A172 (cell line): ENCODE measurements around the gene BCAS4. TPM values are rescaled to one million over a fixed set of nuclear protein-coding genes. Genes with fewer than 3 reads are reported as not detected.

ENCODE experiments used
- DNase-seq: peaks from one replicate; pipeline ENCODE4 v3.0.0-alpha.2; 2015; ENCODE audit warnings: low spot score
- total RNA-seq: library from RNA; depleted of rRNA; stranded (reverse); fragments of >200 nt; shearing (Covaris generic); gene quantifications from 2 replicates; pipeline ENCODE4 v1.2.3, GENCODE V29; 2014; rRNA removed

BCAS4 gene
- total RNA-seq, 1 experiment from 2014 or later: 21.4 TPM

- no peak for DNase-seq
Observed at GRCh38 chr20:50909413-50909812, 114.6 kb downstream of the BCAS4 start.

GRCh38 chr20:50911030-50911429 is 116.2 kb downstream of the BCAS4 start:
- DNase-seq: no peak

- DNase-seq: no peak
Observed at GRCh38 chr20:50911716-50912115, 116.9 kb downstream of the BCAS4 start.

GRCh38 chr20:50913690-50914375 is 119.0 kb downstream of the BCAS4 start:
- DNase-seq: peak; percentile 65

GRCh38 chr20:50915424-50915823 is 120.6 kb downstream of the BCAS4 start:
- DNase-seq: no peak

GRCh38 chr20:50916257-50916656 is 121.4 kb downstream of the BCAS4 start:
- DNase-seq: peak; percentile 59

GRCh38 chr20:50916934-50917333 is 122.1 kb downstream of the BCAS4 start:
- no peak for DNase-seq

- no peak for DNase-seq
Observed at GRCh38 chr20:50918403-50918802, 123.5 kb downstream of the BCAS4 start.

- DNase-seq: peak; percentile 32
Observed at GRCh38 chr20:50919567-50919966, 124.7 kb downstream of the BCAS4 start.

GRCh38 chr20:50920997-50921396 is 126.1 kb downstream of the BCAS4 start:
- DNase-seq: no peak

- DNase-seq: no peak
Observed at GRCh38 chr20:50921803-50922501, 127.1 kb downstream of the BCAS4 start.

GRCh38 chr20:50924261-50924920 is 129.5 kb downstream of the BCAS4 start:
- no peak for DNase-seq

GRCh38 chr20:50926530-50926929 is 131.7 kb downstream of the BCAS4 start:
- DNase-seq: no peak

Other genes with a start within 250 kb of the BCAS4 start
- gene RIPOR3, start 103.5 kb upstream of the BCAS4 start, total RNA-seq: 0.07 TPM in 1 of 2 replicates, not detected in the other
- 3.2 and 4.7 TPM in 2 replicates for gene PARD6B, start 63.5 kb upstream of the BCAS4 start, total RNA-seq
- 23.2 and 28.1 TPM in 2 replicates for gene ADNP, start 136.4 kb downstream of the BCAS4 start, total RNA-seq
- gene DPM1, start 163.5 kb downstream of the BCAS4 start, total RNA-seq: 207 and 247 TPM in 2 replicates
- 9.0 and 9.4 TPM in 2 replicates for gene MOCS3, start 163.8 kb downstream of the BCAS4 start, total RNA-seq
- gene KCNG1, start 228.0 kb downstream of the BCAS4 start, total RNA-seq: 6.2 and 12.4 TPM in 2 replicates